ENCODE data around the gene ZSWIM3.
"Not testable (repeated sequence)": the region's sequence is repeated elsewhere in the genome, so short reads cannot be mapped to it uniquely, and the experiment has no call there.

DNA sequence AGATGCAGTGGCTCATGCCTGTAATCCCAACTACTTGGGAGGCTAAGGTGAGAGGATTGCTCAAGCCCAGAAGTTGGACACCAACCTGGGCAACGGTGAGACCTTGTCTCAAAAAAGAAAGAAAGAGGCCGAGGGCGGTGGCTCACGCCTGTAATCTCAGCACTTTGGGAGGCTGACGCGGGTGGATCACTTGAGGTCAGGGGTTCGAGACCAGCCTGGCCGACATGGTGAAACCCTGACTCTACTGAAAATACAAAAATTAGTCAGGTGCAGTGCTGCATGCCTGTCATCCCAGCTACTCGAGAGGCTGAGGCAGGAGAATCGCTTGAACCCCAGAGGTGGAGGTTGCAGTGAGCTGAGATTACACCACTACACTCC, 16.7 kb downstream of the ZSWIM3 start:
- TF ChIP-seq, protein P1, sequence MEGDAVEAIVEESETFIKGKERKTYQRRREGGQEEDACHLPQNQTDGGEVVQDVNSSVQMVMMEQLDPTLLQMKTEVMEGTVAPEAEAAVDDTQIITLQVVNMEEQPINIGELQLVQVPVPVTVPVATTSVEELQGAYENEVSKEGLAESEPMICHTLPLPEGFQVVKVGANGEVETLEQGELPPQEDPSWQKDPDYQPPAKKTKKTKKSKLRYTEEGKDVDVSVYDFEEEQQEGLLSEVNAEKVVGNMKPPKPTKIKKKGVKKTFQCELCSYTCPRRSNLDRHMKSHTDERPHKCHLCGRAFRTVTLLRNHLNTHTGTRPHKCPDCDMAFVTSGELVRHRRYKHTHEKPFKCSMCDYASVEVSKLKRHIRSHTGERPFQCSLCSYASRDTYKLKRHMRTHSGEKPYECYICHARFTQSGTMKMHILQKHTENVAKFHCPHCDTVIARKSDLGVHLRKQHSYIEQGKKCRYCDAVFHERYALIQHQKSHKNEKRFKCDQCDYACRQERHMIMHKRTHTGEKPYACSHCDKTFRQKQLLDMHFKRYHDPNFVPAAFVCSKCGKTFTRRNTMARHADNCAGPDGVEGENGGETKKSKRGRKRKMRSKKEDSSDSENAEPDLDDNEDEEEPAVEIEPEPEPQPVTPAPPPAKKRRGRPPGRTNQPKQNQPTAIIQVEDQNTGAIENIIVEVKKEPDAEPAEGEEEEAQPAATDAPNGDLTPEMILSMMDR (IDR thresholded peaks at IDR 0.05): not testable (repeated sequence)
- TF ChIP-seq POLR2AphosphoS5 (IDR thresholded peaks at IDR 0.05); POLR2A (IDR thresholded peaks at IDR 0.05; ENCODE audit: low read depth): not testable (repeated sequence)

All from esophagus muscularis mucosa (tissue), 3 donors.